HG02885 (cell line): ENCODE measurements around the gene DRAM1.
"Not testable (repeated sequence)": the region's sequence is repeated elsewhere in the genome, so short reads cannot be mapped to it uniquely, and the experiment has no call there.

Source experiments
- ATAC-seq: cut with Tn5 transposase; IDR thresholded peaks from one replicate; pipeline ENCODE4 v1.9.1; 2021; ENCODE audit warnings: mild to moderate bottlenecking; ENCODE audit not compliant: unreplicated experiment, poor library complexity

DRAM1 gene

GRCh38 chr12:101857043-101857558 lies 20.3 kb upstream of the DRAM1 start:
- ATAC-seq = no peak

- ATAC-seq = no peak
Observed at GRCh38 chr12:101858361-101858760, 19.0 kb upstream of the DRAM1 start.

- ATAC-seq = peak; percentile 61
Observed at GRCh38 chr12:101859664-101860607, 17.4 kb upstream of the DRAM1 start.

- ATAC-seq = not testable (repeated sequence)
Observed at GRCh38 chr12:101861688-101862087, 15.7 kb upstream of the DRAM1 start.

- ATAC-seq = no peak
Observed at GRCh38 chr12:101862245-101862644, 15.1 kb upstream of the DRAM1 start.

GRCh38 chr12:101863981-101864380 lies 13.4 kb upstream of the DRAM1 start:
- ATAC-seq = no peak

GRCh38 chr12:101866615-101867373 lies 10.6 kb upstream of the DRAM1 start:
- ATAC-seq = no peak

GRCh38 chr12:101867619-101868018 lies 9.8 kb upstream of the DRAM1 start:
- not testable (repeated sequence) for ATAC-seq

GRCh38 chr12:101870925-101871324 lies 6.5 kb upstream of the DRAM1 start:
- ATAC-seq = no peak

GRCh38 chr12:101875162-101875561 lies 2.2 kb upstream of the DRAM1 start:
- no peak for ATAC-seq

- ATAC-seq = no peak
Observed at GRCh38 chr12:101876322-101876860, 989 bp upstream of the DRAM1 start.

- peak; percentile 27 for ATAC-seq
Observed at GRCh38 chr12:101877806-101878242, 444 bp downstream of the DRAM1 start.

- ATAC-seq = no peak
Observed at GRCh38 chr12:101878243-101878821, 952 bp downstream of the DRAM1 start.

- ATAC-seq = no peak
Observed at GRCh38 chr12:101880769-101881168, 3.4 kb downstream of the DRAM1 start.

GRCh38 chr12:101881228-101881627 lies 3.8 kb downstream of the DRAM1 start:
- no peak for ATAC-seq

GRCh38 chr12:101884174-101884573 lies 6.8 kb downstream of the DRAM1 start:
- no peak for ATAC-seq

- not testable (repeated sequence) for ATAC-seq
Observed at GRCh38 chr12:101884781-101885340, 7.5 kb downstream of the DRAM1 start.

- no peak for ATAC-seq
Observed at GRCh38 chr12:101885912-101886561, 8.7 kb downstream of the DRAM1 start.

GRCh38 chr12:101889211-101889752 lies 11.9 kb downstream of the DRAM1 start:
- ATAC-seq = no peak
